IMR-90 (cell line): ENCODE data around the gene MALRD1. TPM values are rescaled to one million over a fixed set of nuclear protein-coding genes. Genes with fewer than 3 reads are reported as not detected.

Experiments used
- ATAC-seq: fragments of 200-7000 bp; cut with Tn5 transposase; 2 replicates; pipeline ENCODE4 v1.9.1; 2020; ENCODE audit warnings: low read depth, mild to moderate bottlenecking, moderate library complexity
- BruUV-seq: library from RNA; stranded (reverse); fragments of 400-500 nt; replicated peaks from 2 replicates; lab custom pipeline; 2021; lab: Mats Ljungman, UMichigan
- CTCF ChIA-PET: fragments of 300-600 bp; formaldehyde crosslinking; extraction: SDS; loops from one replicate; lab custom pipeline; 2021; ENCODE audit warnings: antibody characterized with exemption; lab: Yijun Ruan, JAX
- POLR2A ChIA-PET: fragments of 300-600 bp; sonication (Branson Sonifier 250); formaldehyde crosslinking; loops from one replicate; lab custom pipeline; 2022; ENCODE audit warnings: antibody characterized with exemption; ENCODE audit not compliant: unreplicated experiment; lab: Charles Lee
- DNase-seq: peaks from one replicate; pipeline ENCODE4 v3.0.0; 2013
- H2AFZ ChIP-seq: replicated peaks from 2 replicates; pipeline ENCODE3; 2013; ENCODE audit warnings: low read length, mild to moderate bottlenecking; ENCODE audit not compliant: poor library complexity
- H2AK5ac ChIP-seq: 2 replicates; pipeline ENCODE4 v1.6.1; 2013; ENCODE audit warnings: low read depth, low read length, inconsistent platforms
- H2AK9ac ChIP-seq: replicated peaks from 2 replicates; pipeline ENCODE3; 2013; ENCODE audit warnings: mild to moderate bottlenecking, low read depth, low read length, moderate library complexity; ENCODE audit not compliant: poor library complexity
- H2BK120ac ChIP-seq: 2 replicates; pipeline ENCODE4 v1.6.1; 2013; ENCODE audit warnings: low read depth, low read length, inconsistent platforms
- H2BK15ac ChIP-seq: 3 replicates; pipeline ENCODE4 v1.6.1; 2013; ENCODE audit warnings: low read depth, low read length, inconsistent platforms
- H2BK20ac ChIP-seq: 2 replicates; pipeline ENCODE4 v1.6.1; 2013; ENCODE audit warnings: low read depth, mild to moderate bottlenecking, inconsistent platforms, low read length, moderate library complexity
- H2BK5ac ChIP-seq: 2 replicates; pipeline ENCODE4 v1.6.1; 2013; ENCODE audit warnings: mild to moderate bottlenecking, low read depth, low read length, inconsistent platforms; ENCODE audit not compliant: poor library complexity, severe bottlenecking
- H3K14ac ChIP-seq: replicated peaks from 2 replicates; pipeline ENCODE4 v1.6.1; 2013; ENCODE audit warnings: low read depth, low read length, inconsistent platforms
- H3K18ac ChIP-seq: 2 replicates; pipeline ENCODE4 v1.6.1; 2013; ENCODE audit warnings: low read depth, low read length, control low read depth
- H3K23ac ChIP-seq: 2 replicates; pipeline ENCODE4 v1.6.1; 2013; ENCODE audit warnings: low read depth, low read length, inconsistent platforms
- H3K27ac ChIP-seq: 2 replicates; pipeline ENCODE4 v1.5.1; 2013; ENCODE audit warnings: mild to moderate bottlenecking, control low read depth, low read length; ENCODE audit not compliant: insufficient read depth
- H3K27me3 ChIP-seq: 2 replicates; pipeline ENCODE4 v1.6.1; 2013; ENCODE audit warnings: low read length; ENCODE audit not compliant: control insufficient read depth, insufficient read depth
- H3K36me3 ChIP-seq: 2 replicates; pipeline ENCODE4 v1.6.1; 2013; ENCODE audit warnings: low read length, mixed read lengths; ENCODE audit not compliant: control insufficient read depth, insufficient read depth
- H3K4ac ChIP-seq: 2 replicates; pipeline ENCODE4 v1.6.1; 2013; ENCODE audit warnings: low read depth, low read length, inconsistent platforms
- H3K4me1 ChIP-seq: 2 replicates; pipeline ENCODE4 v1.6.1; 2013; ENCODE audit warnings: low read length, mixed read lengths; ENCODE audit not compliant: control insufficient read depth, insufficient read depth
- H3K4me2 ChIP-seq: 2 replicates; pipeline ENCODE4 v1.6.1; 2013; ENCODE audit warnings: low read depth, mild to moderate bottlenecking, control low read depth, low read length, moderate library complexity
- H3K4me3 ChIP-seq: 2 replicates; pipeline ENCODE4 v1.5.1; 2013; ENCODE audit warnings: low read depth, mild to moderate bottlenecking, control low read depth, low read length, moderate library complexity; ENCODE audit not compliant: insufficient read depth
- H3K56ac ChIP-seq: 2 replicates; pipeline ENCODE4 v1.6.1; 2013; ENCODE audit warnings: low read length, inconsistent platforms; ENCODE audit not compliant: insufficient read depth; ENCODE audit errors: extremely low read depth
- H3K79me1 ChIP-seq, 2 experiments: 2 replicates each; pipeline ENCODE4 v1.6.1; 2013; ENCODE audit warnings: low read length in 2 of 2, inconsistent platforms in 1 of 2, low read depth in 1 of 2
- H3K9ac ChIP-seq: 2 replicates; pipeline ENCODE4 v1.6.1; 2013; ENCODE audit warnings: low read depth, low read length, control low read depth
- H3K9me1 ChIP-seq: 2 replicates; pipeline ENCODE4 v1.6.1; 2013; ENCODE audit warnings: low read length, inconsistent platforms; ENCODE audit not compliant: insufficient read depth
- H3K9me3 ChIP-seq: 2 replicates; pipeline ENCODE4 v1.6.1; 2013; ENCODE audit warnings: low read length; ENCODE audit not compliant: control insufficient read depth, insufficient read depth
- H4K20me1 ChIP-seq: 2 replicates; pipeline ENCODE4 v1.6.1; 2013; ENCODE audit warnings: low read length, inconsistent platforms; ENCODE audit not compliant: insufficient read depth
- H4K5ac ChIP-seq: 2 replicates; pipeline ENCODE4 v1.6.1; 2013; ENCODE audit warnings: mild to moderate bottlenecking, low read depth, low read length, control low read depth
- H4K8ac ChIP-seq, 2 experiments: 2 replicates each; pipeline ENCODE4 v1.6.1; 2013; ENCODE audit warnings: low read depth in 2 of 2, low read length in 2 of 2, control low read depth in 1 of 2, inconsistent platforms in 1 of 2
- H4K91ac ChIP-seq: 2 replicates; pipeline ENCODE4 v1.6.1; 2013; ENCODE audit warnings: low read depth, low read length, inconsistent platforms; ENCODE audit not compliant: insufficient read depth
- CTCF ChIP-seq: conservative IDR thresholded peaks from 2 replicates; pipeline ENCODE4 v1.5.1; 2012; ENCODE audit warnings: mild to moderate bottlenecking, low read depth, low read length, improper control_type of control experiment
- FOS ChIP-seq: fragments of 150-350 bp; IDR thresholded peaks from 2 replicates; pipeline ENCODE4 v1.6.1; 2016; ENCODE audit warnings: low read depth, low read length
- MAZ ChIP-seq: IDR thresholded peaks from 2 replicates; pipeline ENCODE4 v1.6.1; 2012; ENCODE audit warnings: low read depth, mild to moderate bottlenecking, low read length, improper control_type of control experiment, moderate library complexity, borderline replicate concordance
- NFE2L2 ChIP-seq: fragments of 150-350 bp; IDR thresholded peaks from 2 replicates; pipeline ENCODE4 v1.6.1; 2016; ENCODE audit warnings: low read depth, mild to moderate bottlenecking, low read length
- RAD21 ChIP-seq: IDR thresholded peaks from 2 replicates; pipeline ENCODE4 v1.6.1; 2012; ENCODE audit warnings: low read length, improper control_type of control experiment
- RCOR1 ChIP-seq: IDR thresholded peaks from 2 replicates; pipeline ENCODE4 v1.6.1; 2012; ENCODE audit warnings: mild to moderate bottlenecking, low read length, improper control_type of control experiment; ENCODE audit not compliant: insufficient replicate concordance
- SMC3 ChIP-seq: fragments of 150-350 bp; IDR thresholded peaks from 2 replicates; pipeline ENCODE4 v1.6.1; 2016; ENCODE audit warnings: low read depth, mild to moderate bottlenecking, antibody characterized with exemption, low read length, moderate library complexity
- WGBS, 2 experiments: methylation state at CpG; one replicate each; pipeline versions ENCODE4 v1.1.5 to v1.1.7; 2013; ENCODE audit warnings: missing lambda C conversion rate in 2 of 2; ENCODE audit not compliant: insufficient read length in 1 of 2; ENCODE audit errors: extremely low coverage in 2 of 2; 5-methylcytosine and 5-hydroxymethylcytosine counted together
- dilution Hi-C: fragments of 300-500 bp; cut with HindIII; formaldehyde crosslinking; loops from one replicate; pipeline ENCODE4 v1.14.3; 2018; ENCODE audit warnings: low sequenced_read_pairs; ENCODE audit not compliant: unreplicated experiment
- in situ Hi-C: fragments of 300-500 bp; cut with MboI; formaldehyde crosslinking; loops from 3 replicates; pipeline ENCODE4 v1.14.3; 2019; ENCODE audit warnings: low sequenced_read_pairs, inconsistent platforms, mixed read lengths
- intact Hi-C: fragments of 100-400 bp; cut with micrococcal nuclease; formaldehyde crosslinking; loops from 2 replicates; pipeline ENCODE4 v1.10.0; 2022
- polyA plus RNA-seq, 3 experiments: library from polyadenylated mRNA; depleted of rRNA; stranded (reverse); fragments of >200 nt; gene quantifications; 2 replicates each; pipeline ENCODE4 v1.2.3, GENCODE V29; 2012; ENCODE audit warnings: low replicate concordance in 1 of 3
- total RNA-seq: library from RNA; depleted of rRNA; stranded (reverse); fragments of >200 nt; gene quantifications from 2 replicates; pipeline ENCODE4 v1.2.3, GENCODE V29; 2012

Gene MALRD1
- total and polyA plus RNA-seq, 2 of the 4 experiments (the other 2 are of a cell fraction): 0.34 to 1.1 TPM

GRCh38 chr10:19168584-19168983 is 120.0 kb downstream of the MALRD1 start:
- H2BK15ac ChIP-seq: no peak overlapping the region
- H3K4me2 ChIP-seq: no peak overlapping the region
- intact Hi-C loops (no loop called here), in situ Hi-C loops (no loop called here), dilution Hi-C loops (no loop called here)
- no peak overlapping the region for H2BK120ac ChIP-seq
- DNase-seq (no peak), ATAC-seq (0 out of 2 replicates have a peak, but pooled peaks have one; percentile 24)
- no peak overlapping the region for H4K91ac ChIP-seq
- no peaks in the 10 kb centered on the region for H3K79me1 ChIP-seq
- no peaks in the 10 kb centered on the region for H4K20me1 ChIP-seq
- H3K18ac ChIP-seq: 0 out of 2 replicates have a peak overlapping the region, but pooled peaks have one; percentile 2
- no peak overlapping the region for H3K27ac ChIP-seq
- H2BK20ac ChIP-seq: no peak overlapping the region
- H3K4me1 ChIP-seq: peaks cover 3% of the 10 kb centered on the region; the same call in 1 of the 2 replicates
- no peak overlapping the region for H2AK5ac ChIP-seq
- TF ChIP-seq RCOR1: no peak
- no peak for TF ChIP-seq SMC3
- TF ChIP-seq NFE2L2: no peak
- peak; percentile 6; the same call in 1 of the 2 replicates for TF ChIP-seq RAD21
- TF ChIP-seq FOS: no peak
- TF ChIP-seq MAZ: no peak
- peak; percentile 21; the same call in 1 of the 2 replicates for TF ChIP-seq CTCF
- ChIA-PET POLR2A (no interaction called here), CTCF (no interaction called here)
- peak overlapping the region; percentile 11; the same call in 1 of the 2 replicates for H3K4ac ChIP-seq
- no peak overlapping the region for H2BK5ac ChIP-seq
- no peak overlapping the region for H2AFZ ChIP-seq
- H4K5ac ChIP-seq: no peak overlapping the region
- no peak overlapping the region for H3K56ac ChIP-seq
- H2AK9ac ChIP-seq: no peak overlapping the region
- H3K9ac ChIP-seq: no peak overlapping the region
- H3K36me3 ChIP-seq: no peaks in the 10 kb centered on the region
- no peaks in the 10 kb centered on the region for H3K9me3 ChIP-seq
- H3K27me3 ChIP-seq: no peaks in the 10 kb centered on the region
- WGBS, 2 experiments: no CpG with 5 or more reads among the region's 2 CpGs
- BruUV-seq: no TSS peak
- H4K8ac ChIP-seq: no peak overlapping the region; a peak in 1 of 4 replicates
- no peak overlapping the region for H3K4me3 ChIP-seq
- no peaks in the 10 kb centered on the region for H3K9me1 ChIP-seq
- no peak overlapping the region for H3K14ac ChIP-seq
- H3K23ac ChIP-seq: no peak overlapping the region
